Kidney (tissue), 14 donors: Measurements from ENCODE around the gene TAF4B. TPM values are rescaled to one million over a fixed set of nuclear protein-coding genes. Genes with fewer than 3 reads are reported as not detected.

Source experiments
- DNase-seq, 5 donors: peaks; one replicate each; pipeline ENCODE4 v3.0.0-alpha.2; 2013 to 2020
- FAIRE-seq: peaks from 2 replicates; lab custom pipeline; 2012; peaks lifted over from hg19 to GRCh38; lab: Jason Lieb, UNC
- H3K27ac ChIP-seq, 2 donors: one replicate each; pipeline ENCODE4 v1.7.0; 2013; ENCODE audit warnings: low read depth in 2 of 2, low read length in 2 of 2, inconsistent platforms in 1 of 2
- H3K27me3 ChIP-seq: one replicate; pipeline ENCODE4 v1.7.1; 2013; ENCODE audit warnings: low read length, inconsistent platforms; ENCODE audit not compliant: control insufficient read depth, insufficient read depth
- H3K36me3 ChIP-seq, 3 donors: one replicate each; pipeline versions ENCODE4 v1.7.0 to v1.7.1; 2013; ENCODE audit warnings: low read length in 3 of 3, control low read depth in 1 of 3, inconsistent platforms in 1 of 3; ENCODE audit not compliant: insufficient read depth in 3 of 3, control insufficient read depth in 2 of 3
- H3K4me1 ChIP-seq, 3 donors: one replicate each; pipeline versions ENCODE4 v1.7.0 to v1.7.1; 2013; ENCODE audit warnings: low read length in 3 of 3, inconsistent platforms in 1 of 3, low read depth in 1 of 3; ENCODE audit not compliant: control insufficient read depth in 2 of 3, insufficient read depth in 2 of 3
- H3K4me3 ChIP-seq, 3 donors: one replicate each; pipeline versions ENCODE4 v1.7.0 to v1.8.1; 2013; ENCODE audit warnings: low read length in 3 of 3, control low read depth in 1 of 3, inconsistent platforms in 1 of 3
- H3K9ac ChIP-seq, 3 donors: one replicate each; pipeline versions ENCODE4 v1.7.0 to v1.7.1; 2013; ENCODE audit warnings: low read length in 3 of 3, control low read depth in 1 of 3, inconsistent platforms in 1 of 3
- H3K9me3 ChIP-seq, 3 donors: one replicate each; pipeline versions ENCODE4 v1.7.0 to v1.7.1; 2013; ENCODE audit warnings: low read length in 3 of 3, control low read depth in 1 of 3, inconsistent platforms in 1 of 3; ENCODE audit not compliant: control insufficient read depth in 2 of 3, insufficient read depth in 1 of 3
- intact Hi-C: fragments of 100-400 bp; cut with DNase I; formaldehyde crosslinking; loops from one replicate; pipeline ENCODE4 v1.11.1; 2022
- polyA plus RNA-seq: library from polyadenylated mRNA; stranded (reverse); fragments of 350-450 nt; fragmentation: Illumina TruSeq; extraction: RNeasy Lipid Tissue Mini Kit (QIAGEN cat#74804); gene quantifications from one replicate; pipeline ENCODE4 v1.2.3, GENCODE V29; 2014; ENCODE audit warnings: low read depth, low replicate concordance; ENCODE audit not compliant: insufficient read depth
- total RNA-seq: library from RNA; stranded (reverse); fragmentation: NEBNext Ultra II Directional; extraction: Animal tissue kit (Norgen Biotek cat#: 25700); gene quantifications from one replicate; pipeline ENCODE4 v1.2.1, GENCODE V29; 2021
- TF ChIP-seq, protein P1 (sequence below): IDR thresholded peaks from 3 replicates; pipeline ENCODE4 v1.5.1; 2012; ENCODE audit warnings: mild to moderate bottlenecking, moderate library complexity, borderline replicate concordance; ENCODE audit not compliant: insufficient read depth; ENCODE audit errors: extremely low read depth
- donor health status: control.
- donor health status: control.
- donor health status: control.
- donor health status: control.
- donor health status: control.
- donor health status: DM: yes; HTN: yes; CAD: no.
- donor health status: Normal renal cell carcinoma (clear cell type).

TAF4B gene
- total and polyA plus RNA-seq, 2 donors from 2014 or later: 1.7 to 4.9 TPM

- Histone ChIP-seq H3K4me1 (peaks cover 0 to 6% (median 3%) of the 10 kb centered on the region in 3 donors), H3K9ac (no peak overlapping the region), H3K9me3 (no peaks in the 10 kb centered on the region), H3K4me3 (no peak overlapping the region), H3K36me3 (no peaks in the 10 kb centered on the region), H3K27ac (no peak overlapping the region), H3K27me3 (no peaks in the 10 kb centered on the region)
- DNase-seq (no peak), FAIRE-seq (no peak)
- TF ChIP-seq, protein P1, sequence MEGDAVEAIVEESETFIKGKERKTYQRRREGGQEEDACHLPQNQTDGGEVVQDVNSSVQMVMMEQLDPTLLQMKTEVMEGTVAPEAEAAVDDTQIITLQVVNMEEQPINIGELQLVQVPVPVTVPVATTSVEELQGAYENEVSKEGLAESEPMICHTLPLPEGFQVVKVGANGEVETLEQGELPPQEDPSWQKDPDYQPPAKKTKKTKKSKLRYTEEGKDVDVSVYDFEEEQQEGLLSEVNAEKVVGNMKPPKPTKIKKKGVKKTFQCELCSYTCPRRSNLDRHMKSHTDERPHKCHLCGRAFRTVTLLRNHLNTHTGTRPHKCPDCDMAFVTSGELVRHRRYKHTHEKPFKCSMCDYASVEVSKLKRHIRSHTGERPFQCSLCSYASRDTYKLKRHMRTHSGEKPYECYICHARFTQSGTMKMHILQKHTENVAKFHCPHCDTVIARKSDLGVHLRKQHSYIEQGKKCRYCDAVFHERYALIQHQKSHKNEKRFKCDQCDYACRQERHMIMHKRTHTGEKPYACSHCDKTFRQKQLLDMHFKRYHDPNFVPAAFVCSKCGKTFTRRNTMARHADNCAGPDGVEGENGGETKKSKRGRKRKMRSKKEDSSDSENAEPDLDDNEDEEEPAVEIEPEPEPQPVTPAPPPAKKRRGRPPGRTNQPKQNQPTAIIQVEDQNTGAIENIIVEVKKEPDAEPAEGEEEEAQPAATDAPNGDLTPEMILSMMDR: no peak
- intact Hi-C loops: no loop called here
These were observed 193.5 kb downstream of the TAF4B start for GRCh38 chr18:26419746-26420145.

- TF ChIP-seq, protein P1: no peak
- no peak for FAIRE-seq
- Histone ChIP-seq H3K9me3 (no peaks in the 10 kb centered on the region), H3K9ac (no peak overlapping the region), H3K4me1 (peaks cover 0 to 6% (median 3%) of the 10 kb centered on the region in 3 donors), H3K36me3 (no peaks in the 10 kb centered on the region), H3K27me3 (no peaks in the 10 kb centered on the region), H3K4me3 (no peak overlapping the region), H3K27ac (no peak overlapping the region)
- no peak for DNase-seq
- intact Hi-C loops: no loop called here
These were observed 195.3 kb downstream of the TAF4B start for GRCh38 chr18:26421503-26421902.

DNA sequence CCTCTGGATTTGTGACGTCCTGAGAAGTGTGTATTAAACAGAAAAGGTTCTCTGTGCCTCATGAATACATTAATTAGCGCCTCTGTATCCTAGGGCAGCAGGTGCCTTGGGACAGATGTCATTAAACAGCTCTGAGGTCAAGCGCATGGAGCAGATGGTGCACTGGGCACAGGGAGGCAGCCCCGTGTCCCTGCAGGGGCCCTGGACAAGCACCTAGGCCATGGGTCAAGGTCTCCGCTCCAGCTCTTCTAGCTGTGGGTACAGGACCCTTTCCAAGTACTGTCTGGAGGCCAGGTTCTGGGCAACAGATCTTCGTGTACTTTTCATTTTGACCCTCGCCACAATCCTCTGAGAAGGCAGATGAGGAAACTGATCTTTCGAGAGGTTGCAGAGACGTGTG lies 195.7 kb downstream of the TAF4B start:
- Histone ChIP-seq H3K36me3 (no peaks in the 10 kb centered on the region), H3K27ac (no peak overlapping the region), H3K27me3 (no peaks in the 10 kb centered on the region), H3K9me3 (no peaks in the 10 kb centered on the region), H3K4me1 (peaks cover 0 to 6% (median 3%) of the 10 kb centered on the region in 3 donors), H3K9ac (no peak overlapping the region), H3K4me3 (no peak overlapping the region)
- FAIRE-seq (no peak), DNase-seq (no peak)
- intact Hi-C loops: no loop called here
- TF ChIP-seq, protein P1: no peak
